GM21619 (cell line): ENCODE results near the gene SLC6A19.
"Not testable (repeated sequence)": the region's sequence is repeated elsewhere in the genome, so short reads cannot be mapped to it uniquely, and the experiment has no call there.

ENCODE experiments used
- ATAC-seq: cut with Tn5 transposase; IDR thresholded peaks from one replicate; pipeline ENCODE4 v1.9.1; 2021; ENCODE audit not compliant: unreplicated experiment

Gene SLC6A19

GRCh38 chr5:1261643-1262042 is 60.2 kb downstream of the SLC6A19 start:
- ATAC-seq: no peak

GRCh38 chr5:1262381-1262780 is 61.0 kb downstream of the SLC6A19 start:
- no peak for ATAC-seq

- no peak for ATAC-seq
These were observed 62.8 kb downstream of the SLC6A19 start for GRCh38 chr5:1264211-1264610.

- no peak for ATAC-seq
These were observed 63.6 kb downstream of the SLC6A19 start for GRCh38 chr5:1265026-1265425.

GRCh38 chr5:1265461-1266455 is 64.4 kb downstream of the SLC6A19 start:
- no peak for ATAC-seq

- no peak for ATAC-seq
These were observed 65.4 kb downstream of the SLC6A19 start for GRCh38 chr5:1266791-1267190.

- ATAC-seq: not testable (repeated sequence)
These were observed 66.1 kb downstream of the SLC6A19 start for GRCh38 chr5:1267464-1267863.

- no peak for ATAC-seq
These were observed 66.7 kb downstream of the SLC6A19 start for GRCh38 chr5:1268056-1268455.

GRCh38 chr5:1268666-1269065 is 67.3 kb downstream of the SLC6A19 start:
- no peak for ATAC-seq

- ATAC-seq: no peak
These were observed 69.0 kb downstream of the SLC6A19 start for GRCh38 chr5:1270426-1270825.

GRCh38 chr5:1270933-1271914 is 69.8 kb downstream of the SLC6A19 start:
- no peak for ATAC-seq

GRCh38 chr5:1272201-1272600 is 70.8 kb downstream of the SLC6A19 start:
- no peak for ATAC-seq

- no peak for ATAC-seq
These were observed 72.3 kb downstream of the SLC6A19 start for GRCh38 chr5:1273745-1274144.

GRCh38 chr5:1274471-1274870 is 73.1 kb downstream of the SLC6A19 start:
- no peak for ATAC-seq
